SK-N-MC (cell line): ENCODE results near the gene APOB.

Experiments
- DNase-seq: peaks from one replicate; pipeline ENCODE4 v3.0.0-alpha.2; 2011; ENCODE audit warnings: low read depth, low spot score
- H3K27ac ChIP-seq: fragments of 200-600 bp; sonication (generic); 2 replicates; pipeline ENCODE4 v1.5.1; 2016; ENCODE audit warnings: mixed run types
- H3K36me3 ChIP-seq: fragments of 200-600 bp; sonication (generic); 2 replicates; pipeline ENCODE4 v1.6.1; 2017; ENCODE audit warnings: antibody characterized with exemption, low read length, mixed read lengths; ENCODE audit not compliant: insufficient read depth
- H3K4me3 ChIP-seq: fragments of 200-600 bp; sonication (generic); 2 replicates; pipeline ENCODE4 v1.5.1; 2016
- H3K9ac ChIP-seq: fragments of 200-600 bp; sonication (generic); 2 replicates; pipeline ENCODE4 v1.8.0; 2017; ENCODE audit warnings: mixed run types, mixed read lengths; ENCODE audit not compliant: insufficient read length
- H3K9me3 ChIP-seq: fragments of 200-600 bp; sonication (generic); 2 replicates; pipeline ENCODE4 v1.6.1; 2017; ENCODE audit warnings: low read depth, mild to moderate bottlenecking, antibody characterized with exemption, low read length, moderate library complexity, mixed read lengths
- EZH2 ChIP-seq: fragments of 200-600 bp; sonication (generic); IDR thresholded peaks from one replicate; pipeline ENCODE4 v1.6.1; 2017; ENCODE audit warnings: antibody characterized with exemption
- FOXP2 ChIP-seq: optimal IDR thresholded peaks from 2 replicates; pipeline ENCODE3; 2011; ENCODE audit warnings: mild to moderate bottlenecking, moderate library complexity; ENCODE audit not compliant: insufficient read depth; ENCODE audit errors: extremely low read length, control extremely low read depth
- POLR2AphosphoS5 ChIP-seq: IDR thresholded peaks from 2 replicates; pipeline ENCODE4 v1.6.1; 2012; ENCODE audit warnings: mild to moderate bottlenecking, low read depth, low read length, borderline replicate concordance

Gene APOB

GRCh38 chr2:20986024-20986939 is 57.6 kb downstream of the APOB start:
- Histone ChIP-seq H3K36me3 (no peaks in the 10 kb centered on the region), H3K27ac (no peak overlapping the region), H3K9ac (no peak overlapping the region), H3K9me3 (no peaks in the 10 kb centered on the region), H3K4me3 (no peak overlapping the region)
- TF ChIP-seq POLR2AphosphoS5, result no peak
- TF ChIP-seq FOXP2, result no peak
- no peak for TF ChIP-seq EZH2
- DNase-seq, result no peak

DNA sequence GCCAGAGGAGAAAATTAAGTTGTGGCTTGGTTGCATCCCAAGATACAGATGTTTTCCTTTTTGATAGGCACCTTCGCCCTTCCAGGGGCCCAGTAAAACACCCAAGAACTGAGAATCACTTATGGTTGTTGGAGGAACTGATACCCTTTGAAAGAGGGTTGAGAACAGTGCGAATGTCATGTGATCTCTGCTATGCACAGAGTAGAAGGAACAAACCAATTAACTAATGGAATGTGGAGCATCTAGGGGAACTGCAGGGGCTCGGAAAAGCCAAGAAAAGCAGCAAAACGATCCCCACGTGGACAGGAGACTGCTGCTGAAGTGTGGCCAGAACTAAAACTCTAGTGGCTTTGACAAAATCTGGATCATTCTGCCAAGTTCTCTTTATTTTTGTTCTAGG is 58.8 kb downstream of the APOB start:
- Histone ChIP-seq H3K36me3 (no peaks in the 10 kb centered on the region), H3K9ac (no peak overlapping the region), H3K27ac (no peak overlapping the region), H3K4me3 (no peak overlapping the region), H3K9me3 (no peaks in the 10 kb centered on the region)
- no peak for DNase-seq
- TF ChIP-seq EZH2 (no peak), POLR2AphosphoS5 (no peak), FOXP2 (no peak)

- TF ChIP-seq FOXP2 (no peak), POLR2AphosphoS5 (no peak), EZH2 (no peak)
- no peak for DNase-seq
- Histone ChIP-seq H3K9ac (no peak overlapping the region), H3K27ac (no peak overlapping the region), H3K36me3 (no peaks in the 10 kb centered on the region), H3K4me3 (no peak overlapping the region), H3K9me3 (no peaks in the 10 kb centered on the region)
Observed at GRCh38 chr2:20984408-20984807, 59.5 kb downstream of the APOB start.

DNA sequence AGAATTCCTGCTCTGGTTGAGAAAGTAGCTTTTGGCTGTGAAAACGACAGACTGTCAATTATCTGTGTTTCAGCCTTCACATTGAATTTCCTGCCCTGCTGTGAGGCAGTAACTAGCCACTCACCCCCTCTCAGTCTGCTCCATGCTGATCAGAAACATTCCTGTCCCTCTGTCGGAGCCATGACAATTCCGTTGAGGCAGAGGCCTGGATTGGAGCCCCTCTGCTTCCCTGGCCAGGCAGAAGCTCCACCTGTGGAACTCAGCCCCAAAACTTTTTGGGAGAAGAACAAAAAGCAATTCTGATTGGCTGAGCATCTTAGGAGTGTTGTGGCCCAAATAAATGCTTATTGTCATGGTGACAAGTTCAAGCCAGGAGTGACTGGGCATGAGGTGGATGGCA is 60.0 kb downstream of the APOB start:
- H3K36me3 ChIP-seq, result no peaks in the 10 kb centered on the region
- no peak overlapping the region for H3K27ac ChIP-seq
- TF ChIP-seq POLR2AphosphoS5 (no peak), FOXP2 (no peak), EZH2 (no peak)
- H3K4me3 ChIP-seq, result no peak overlapping the region
- no peaks in the 10 kb centered on the region for H3K9me3 ChIP-seq
- DNase-seq, result no peak
- no peak overlapping the region for H3K9ac ChIP-seq

DNA sequence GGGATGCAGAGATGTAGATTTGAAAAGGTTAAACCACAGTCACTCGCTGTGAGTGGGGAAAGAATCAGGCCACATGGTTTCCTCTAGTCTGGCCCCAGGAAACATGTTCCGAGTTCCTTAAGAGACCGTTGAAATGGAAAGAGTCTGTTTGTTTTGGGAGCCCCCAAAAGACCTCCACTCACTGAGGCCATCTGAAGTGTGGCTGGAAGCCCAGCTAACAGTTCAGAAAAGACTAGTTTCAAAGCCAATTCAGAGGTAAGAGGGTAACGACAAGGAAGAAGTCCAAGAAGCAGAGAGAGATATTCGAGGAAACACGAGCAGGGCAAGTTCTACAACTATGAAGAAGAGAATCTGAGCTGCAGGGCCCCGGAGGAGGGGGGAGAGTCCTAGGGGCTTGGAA is 61.0 kb downstream of the APOB start:
- TF ChIP-seq POLR2AphosphoS5 (no peak), FOXP2 (no peak), EZH2 (no peak)

DNA sequence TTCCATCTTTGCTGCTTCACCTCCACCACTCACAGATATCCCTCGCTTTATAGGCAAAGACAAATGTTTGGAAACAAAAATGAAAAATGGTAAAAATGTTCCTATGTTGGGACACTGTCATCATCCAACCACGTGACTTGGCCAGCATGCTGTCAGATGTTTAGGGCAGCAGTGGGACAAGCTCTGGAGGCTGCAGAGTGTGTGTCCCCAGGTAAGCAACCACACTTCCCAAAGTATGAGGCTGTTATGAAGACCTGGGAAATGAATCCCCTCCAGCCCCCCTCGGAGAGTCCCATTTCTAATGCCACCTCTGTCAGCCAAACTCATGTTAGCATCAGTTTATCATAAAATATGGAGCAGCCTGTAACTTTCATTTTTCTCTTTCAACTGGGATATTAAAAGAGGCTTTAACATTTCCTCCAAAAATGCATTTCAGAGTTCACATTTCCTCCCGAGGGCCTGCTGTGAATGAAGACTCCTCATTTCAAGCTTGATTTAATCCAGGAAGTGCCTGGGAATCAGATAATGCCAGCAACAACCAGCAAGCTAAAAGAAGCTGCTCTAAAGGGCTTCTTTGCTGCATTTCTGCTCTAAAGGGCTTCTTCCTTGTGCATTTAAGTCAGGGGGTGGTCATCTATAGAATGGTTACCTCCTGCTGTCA is 66.2 kb downstream of the APOB start:
- Histone ChIP-seq H3K4me3 (no peak overlapping the region), H3K9me3 (no peaks in the 10 kb centered on the region), H3K36me3 (no peaks in the 10 kb centered on the region), H3K27ac (no peak overlapping the region), H3K9ac (no peak overlapping the region)
- no peak for DNase-seq
- no peak for TF ChIP-seq EZH2
- no peak for TF ChIP-seq FOXP2
- no peak for TF ChIP-seq POLR2AphosphoS5

More for the DNA sequence above, 61.0 kb downstream of the APOB start:
- H3K9me3 ChIP-seq, result no peaks in the 10 kb centered on the region
- no peak overlapping the region for H3K4me3 ChIP-seq
- H3K9ac ChIP-seq, result no peak overlapping the region
- H3K36me3 ChIP-seq, result no peaks in the 10 kb centered on the region
- no peak overlapping the region for H3K27ac ChIP-seq
- DNase-seq, result no peak

DNA sequence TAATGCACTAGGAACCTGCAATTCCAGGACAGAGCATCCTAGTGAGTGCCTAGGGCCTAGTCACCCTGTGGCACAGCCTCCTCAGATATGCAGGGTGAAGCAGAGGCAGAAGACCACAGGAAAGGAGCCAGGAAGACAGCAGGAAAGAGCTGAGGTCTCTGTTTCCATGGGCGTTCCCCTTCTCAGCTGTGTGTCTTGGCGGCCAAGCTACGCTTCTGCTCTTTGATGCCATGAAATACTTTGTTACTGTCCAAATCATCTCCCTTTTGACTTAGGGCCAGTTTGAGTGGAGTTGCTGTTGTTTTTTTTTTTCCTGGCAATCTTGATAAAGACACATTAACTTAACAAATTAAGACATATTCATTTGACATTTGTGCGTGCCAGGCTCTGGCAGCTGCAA is 67.3 kb downstream of the APOB start:
- TF ChIP-seq POLR2AphosphoS5, result no peak
- TF ChIP-seq FOXP2, result no peak
- Histone ChIP-seq H3K4me3 (no peak overlapping the region), H3K9me3 (no peaks in the 10 kb centered on the region), H3K36me3 (no peaks in the 10 kb centered on the region), H3K9ac (no peak overlapping the region), H3K27ac (no peak overlapping the region)
- no peak for DNase-seq

GRCh38 chr2:20972792-20973565 is 70.9 kb downstream of the APOB start:
- no peak for DNase-seq
- Histone ChIP-seq H3K27ac (no peak overlapping the region), H3K36me3 (no peaks in the 10 kb centered on the region), H3K4me3 (no peak overlapping the region), H3K9ac (no peak overlapping the region), H3K9me3 (no peaks in the 10 kb centered on the region)
- TF ChIP-seq POLR2AphosphoS5 (no peak), FOXP2 (no peak), EZH2 (no peak)
